HG03442 (cell line): ENCODE results near the gene FGD1.

ENCODE experiments used
- ATAC-seq: cut with Tn5 transposase; IDR thresholded peaks from one replicate; pipeline ENCODE4 v1.9.1; 2021; ENCODE audit warnings: mild to moderate bottlenecking, moderate library complexity; ENCODE audit not compliant: unreplicated experiment

The FGD1 gene

DNA sequence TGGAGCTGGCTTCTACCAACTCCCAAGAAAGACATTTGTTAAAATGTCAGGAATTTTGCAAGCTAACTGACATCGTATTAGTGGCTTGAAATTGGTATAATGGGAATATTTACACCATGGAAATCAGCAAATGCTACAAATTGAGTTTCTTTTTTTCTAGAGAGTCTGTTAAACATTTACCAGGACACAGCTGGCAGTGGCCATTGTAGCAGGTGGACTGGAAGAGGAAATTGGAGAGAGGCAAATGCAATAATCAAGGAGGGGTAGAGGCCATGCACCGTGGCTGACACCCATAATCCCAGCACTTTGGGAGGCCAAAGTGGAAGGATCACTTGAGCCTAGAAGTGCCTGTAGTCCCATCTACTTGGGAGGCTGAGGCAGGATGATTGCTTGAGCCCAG lies 88.8 kb downstream of the FGD1 start:
- no peak for ATAC-seq

GRCh38 chrX:54397113-54397512 lies 98.9 kb downstream of the FGD1 start:
- no peak for ATAC-seq
